HG03354 (cell line): ENCODE results near the gene RAD51B.

ENCODE experiments used
- ATAC-seq: cut with Tn5 transposase; IDR thresholded peaks from one replicate; pipeline ENCODE4 v1.9.1; 2021; ENCODE audit warnings: mild to moderate bottlenecking; ENCODE audit not compliant: unreplicated experiment, poor library complexity, severe bottlenecking

Gene RAD51B

GRCh38 chr14:68493152-68493911 lies 673.8 kb downstream of the RAD51B start:
- ATAC-seq = no peak

DNA sequence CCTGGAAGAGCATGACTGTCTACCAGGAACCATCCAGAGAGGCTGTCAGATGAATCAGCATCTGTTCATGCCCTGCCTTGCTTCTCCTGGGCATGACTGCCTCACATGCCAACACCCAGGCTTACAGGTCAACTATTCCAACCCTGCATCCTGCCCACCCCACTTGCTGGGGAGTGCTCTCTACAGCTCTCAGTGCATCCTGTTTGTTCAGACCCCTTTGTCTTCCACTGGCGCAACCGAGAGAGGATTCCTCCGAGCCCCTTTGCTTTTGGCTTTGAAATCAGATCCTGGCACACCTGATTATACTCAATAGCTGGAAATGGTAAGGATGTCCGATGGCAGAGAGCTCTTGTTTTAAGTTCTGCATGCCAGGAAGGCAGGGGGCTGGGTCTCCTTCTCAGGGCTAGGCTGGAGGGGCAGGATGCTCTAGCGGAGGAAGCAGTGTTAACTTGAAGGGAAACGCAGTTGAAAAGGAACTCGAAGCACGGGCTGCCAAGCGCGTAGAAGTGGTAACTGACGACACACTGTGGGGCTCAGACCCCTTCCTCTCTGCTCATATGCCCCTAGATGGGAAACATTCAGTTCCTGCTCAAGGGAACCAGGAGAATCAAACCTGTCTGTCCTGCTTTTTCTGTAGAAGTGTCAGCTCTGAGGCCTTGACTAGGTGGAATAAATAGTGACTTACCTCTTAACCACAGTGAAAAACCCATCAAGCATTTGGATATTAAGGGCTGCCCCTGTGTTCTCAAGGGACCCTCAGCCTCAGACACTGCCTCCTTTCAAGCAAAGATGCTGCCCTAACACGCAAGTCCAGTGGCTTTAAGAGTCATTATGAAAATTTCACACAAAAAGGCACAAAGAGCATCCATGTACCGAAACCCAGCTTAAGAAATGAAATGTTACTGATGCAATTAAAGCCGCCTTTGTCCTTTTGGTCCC lies 675.8 kb downstream of the RAD51B start:
- peak; percentile 73 for ATAC-seq

DNA sequence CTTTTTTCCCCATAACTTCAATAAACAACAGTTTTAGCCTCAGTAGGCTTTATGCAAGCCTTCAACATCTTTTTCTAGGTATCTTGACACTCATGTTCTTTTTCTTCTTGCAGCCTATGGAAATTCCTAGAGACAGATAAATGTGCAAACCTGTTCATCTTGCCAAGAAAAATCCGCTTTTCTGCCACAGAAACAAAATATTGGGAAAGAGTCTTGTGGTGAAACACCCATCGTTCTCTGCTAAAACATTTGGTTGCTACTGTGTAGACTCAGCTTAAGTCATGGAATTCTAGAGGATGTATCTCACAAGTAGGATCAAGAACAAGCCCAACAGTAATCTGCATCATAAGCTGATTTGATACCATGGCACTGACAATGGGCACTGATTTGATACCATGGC lies 677.4 kb downstream of the RAD51B start:
- ATAC-seq = no peak

GRCh38 chr14:68499451-68499850 lies 679.9 kb downstream of the RAD51B start:
- ATAC-seq = no peak

DNA sequence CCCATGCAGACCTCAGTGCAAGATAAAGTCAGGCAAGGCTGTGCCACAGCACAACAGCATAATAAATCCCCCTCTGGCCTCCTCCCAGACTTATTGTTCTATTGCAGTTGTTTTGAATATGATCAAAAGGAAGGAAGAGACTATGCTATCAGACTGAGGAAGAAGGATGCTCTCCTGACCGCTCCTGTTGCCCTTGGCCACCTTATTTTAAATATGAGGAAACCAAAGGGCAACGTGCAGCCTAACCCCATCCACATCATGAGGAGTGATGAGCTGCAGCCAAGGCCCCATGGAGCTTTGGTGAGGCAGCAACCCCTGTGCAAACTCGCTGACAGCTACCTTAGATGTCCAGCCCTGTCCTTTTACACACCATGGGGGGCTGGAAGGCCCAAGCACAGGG lies 681.6 kb downstream of the RAD51B start:
- no peak for ATAC-seq

GRCh38 chr14:68501614-68502052 lies 682.1 kb downstream of the RAD51B start:
- no peak for ATAC-seq

DNA sequence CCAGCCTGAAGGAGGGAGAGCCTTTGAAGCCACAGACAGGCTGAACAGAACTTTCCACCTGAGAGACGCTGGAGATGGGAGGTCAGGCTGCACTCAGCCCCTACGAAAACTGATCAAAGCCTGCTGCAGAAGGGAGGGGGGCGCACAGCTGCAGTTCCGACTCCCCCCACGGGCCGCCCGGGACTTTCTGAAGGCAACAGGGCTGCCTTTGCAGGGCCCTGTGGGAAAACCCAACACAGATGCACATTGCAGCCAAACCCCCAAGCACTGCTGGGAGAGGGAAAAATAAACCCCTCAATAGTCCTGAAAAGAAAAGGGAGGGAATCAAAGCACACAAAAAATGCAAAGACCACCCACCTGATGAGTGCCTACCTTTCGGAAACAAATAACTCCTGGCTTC lies 682.7 kb downstream of the RAD51B start:
- no peak for ATAC-seq

DNA sequence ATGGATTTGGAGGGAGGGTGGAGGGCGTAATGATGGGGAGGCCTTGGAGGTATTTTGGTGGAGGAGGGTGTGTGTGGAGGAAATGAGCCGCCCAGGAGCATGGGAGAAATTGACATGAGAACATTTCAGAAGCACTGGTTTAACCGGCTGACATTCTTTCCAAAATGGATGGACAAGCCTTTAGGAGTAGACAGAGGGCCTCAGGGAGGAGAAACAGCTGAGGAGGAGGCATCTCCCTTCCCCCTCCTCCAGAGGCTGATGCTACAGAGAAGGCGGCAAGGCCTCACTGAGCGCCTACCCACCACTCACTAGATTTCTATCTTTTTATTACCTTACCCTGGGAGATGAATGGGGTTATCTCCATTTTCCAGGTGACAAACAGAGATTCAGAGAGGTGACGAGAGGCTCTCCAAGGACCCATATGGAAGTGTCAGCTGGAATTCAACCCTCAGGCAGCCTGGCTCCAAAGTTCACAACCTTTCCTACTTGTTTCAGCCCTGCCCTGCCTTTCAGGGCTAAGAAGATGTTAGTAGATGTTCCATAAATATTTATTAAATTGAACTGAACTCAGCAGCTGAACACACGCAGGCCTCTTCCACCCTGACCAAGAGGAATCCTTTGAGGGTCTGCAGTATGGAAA lies 683.7 kb downstream of the RAD51B start:
- no peak for ATAC-seq

DNA sequence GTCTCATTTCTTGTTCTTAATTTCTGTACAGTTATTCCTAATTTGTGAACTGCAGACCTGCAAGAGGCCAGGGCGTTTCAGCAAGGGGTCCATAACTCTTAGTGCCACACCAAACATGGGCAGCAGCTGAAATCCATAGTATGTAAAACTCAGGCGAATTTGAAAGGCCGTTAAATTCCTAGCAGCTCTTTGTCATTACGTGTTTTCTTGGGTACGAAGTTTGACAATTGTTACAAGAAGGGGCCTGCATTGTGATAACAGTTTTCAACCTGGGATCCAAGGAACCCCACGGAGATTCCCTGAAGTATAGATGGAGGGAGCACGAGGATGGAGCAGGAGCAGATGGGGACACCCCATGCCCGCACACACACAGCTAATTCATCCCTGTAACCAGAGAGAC lies 685.3 kb downstream of the RAD51B start:
- no peak for ATAC-seq

DNA sequence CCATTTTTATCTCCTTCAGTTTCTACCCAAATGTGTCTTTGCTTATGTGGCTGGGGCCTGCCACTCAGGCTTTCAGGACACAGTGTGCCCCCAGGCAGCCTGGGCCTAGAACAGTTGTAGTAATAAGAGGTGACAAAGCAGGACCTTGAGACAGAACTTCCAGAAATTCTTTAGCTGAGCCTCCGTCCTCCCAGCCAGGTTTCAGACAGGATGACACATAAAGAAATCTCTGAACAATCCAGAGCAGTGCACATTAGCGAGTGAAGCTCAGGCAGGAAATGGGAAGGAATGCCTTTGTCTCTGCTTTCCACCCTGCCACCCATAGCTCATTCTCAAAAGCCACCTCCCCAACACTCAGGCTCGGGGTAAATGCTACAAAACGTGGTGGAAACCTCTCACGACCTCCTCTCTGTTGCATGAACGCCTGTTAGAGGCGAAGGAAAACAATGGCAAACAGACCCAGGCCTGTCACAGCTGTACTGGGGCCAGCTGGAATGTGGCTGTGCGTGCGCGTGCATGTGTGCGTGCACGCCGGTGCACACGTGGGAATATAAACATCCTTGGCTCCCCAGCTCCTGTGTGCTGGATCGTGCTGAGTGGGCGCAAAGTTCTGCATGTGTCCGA lies 686.6 kb downstream of the RAD51B start:
- ATAC-seq = peak; percentile 33

DNA sequence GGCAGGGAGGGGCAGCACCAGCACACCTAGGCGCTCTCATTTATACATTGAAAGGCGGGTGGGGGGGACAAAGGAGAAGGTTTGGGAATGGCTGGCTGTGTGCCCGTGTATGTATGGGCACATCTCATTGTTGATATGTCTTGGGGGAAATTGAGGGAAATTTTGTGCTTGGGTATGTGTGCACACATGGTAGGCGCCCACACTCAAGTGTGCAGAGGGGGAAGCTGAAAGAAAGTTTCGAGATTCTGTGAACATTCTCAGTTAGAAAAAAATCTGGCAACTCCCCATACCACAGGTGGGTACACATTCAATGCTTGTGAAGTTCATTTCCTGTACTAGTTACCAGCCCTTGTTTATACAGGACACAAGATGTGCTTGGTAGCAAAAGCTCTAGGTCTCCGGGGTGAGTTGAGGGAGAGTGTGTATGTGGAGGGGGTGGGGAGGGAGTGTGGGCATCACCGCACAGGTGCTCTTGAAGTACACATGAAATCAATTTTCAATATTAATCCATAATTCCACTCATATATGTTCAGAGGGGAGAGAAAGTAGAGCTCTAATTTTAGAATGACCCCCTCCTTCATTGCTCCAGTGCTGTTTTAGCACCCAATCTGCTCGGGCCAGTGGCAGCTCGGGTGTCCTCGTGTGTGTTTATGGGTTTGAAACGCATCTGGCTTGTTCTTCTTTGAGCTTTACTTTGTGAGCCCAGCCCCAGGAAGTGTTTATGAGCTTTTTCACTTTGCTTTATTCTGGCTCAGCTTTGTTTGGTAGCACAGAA lies 687.3 kb downstream of the RAD51B start:
- peak; percentile 72 for ATAC-seq

- ATAC-seq = no peak
These were observed 688.0 kb downstream of the RAD51B start for GRCh38 chr14:68507544-68508081.

GRCh38 chr14:68508581-68508980 lies 689.0 kb downstream of the RAD51B start:
- ATAC-seq = no peak

DNA sequence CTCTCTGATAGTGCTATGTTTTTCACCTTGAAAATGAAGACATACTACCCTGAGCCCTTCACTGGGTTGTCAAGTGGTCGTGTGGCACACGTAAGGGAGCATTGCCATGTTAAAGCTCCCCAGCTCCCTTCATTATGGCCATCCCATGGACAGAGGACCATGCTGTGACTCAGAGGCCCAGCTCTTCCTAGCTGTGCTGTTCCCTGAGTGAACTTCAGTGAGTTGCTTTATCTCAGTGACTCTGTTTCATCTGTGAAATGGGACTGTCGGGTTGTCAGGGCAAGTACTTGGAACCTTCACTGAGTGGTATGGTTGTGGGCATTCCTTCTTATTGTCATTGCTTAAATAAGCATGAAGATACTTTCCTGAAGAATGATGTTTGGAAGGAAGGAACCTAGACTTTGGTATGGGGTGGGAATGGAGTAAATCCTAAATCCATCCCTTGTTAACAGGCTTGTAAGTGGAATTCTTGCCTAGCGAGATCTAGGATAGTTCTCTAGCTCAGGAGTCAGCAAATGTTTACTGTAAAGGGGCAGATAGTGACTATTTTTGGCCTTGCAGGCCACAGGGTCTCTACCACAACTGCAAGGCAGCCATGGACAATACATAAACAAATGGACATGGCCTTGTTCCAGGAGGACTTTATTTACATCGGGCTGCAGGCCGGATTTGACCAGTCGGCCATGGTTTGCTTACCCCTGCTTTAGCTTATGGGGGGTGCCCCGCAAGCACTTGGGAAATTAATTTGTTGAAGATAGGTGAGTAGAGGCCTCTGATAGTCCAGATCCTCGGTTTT lies 689.8 kb downstream of the RAD51B start:
- ATAC-seq = no peak

DNA sequence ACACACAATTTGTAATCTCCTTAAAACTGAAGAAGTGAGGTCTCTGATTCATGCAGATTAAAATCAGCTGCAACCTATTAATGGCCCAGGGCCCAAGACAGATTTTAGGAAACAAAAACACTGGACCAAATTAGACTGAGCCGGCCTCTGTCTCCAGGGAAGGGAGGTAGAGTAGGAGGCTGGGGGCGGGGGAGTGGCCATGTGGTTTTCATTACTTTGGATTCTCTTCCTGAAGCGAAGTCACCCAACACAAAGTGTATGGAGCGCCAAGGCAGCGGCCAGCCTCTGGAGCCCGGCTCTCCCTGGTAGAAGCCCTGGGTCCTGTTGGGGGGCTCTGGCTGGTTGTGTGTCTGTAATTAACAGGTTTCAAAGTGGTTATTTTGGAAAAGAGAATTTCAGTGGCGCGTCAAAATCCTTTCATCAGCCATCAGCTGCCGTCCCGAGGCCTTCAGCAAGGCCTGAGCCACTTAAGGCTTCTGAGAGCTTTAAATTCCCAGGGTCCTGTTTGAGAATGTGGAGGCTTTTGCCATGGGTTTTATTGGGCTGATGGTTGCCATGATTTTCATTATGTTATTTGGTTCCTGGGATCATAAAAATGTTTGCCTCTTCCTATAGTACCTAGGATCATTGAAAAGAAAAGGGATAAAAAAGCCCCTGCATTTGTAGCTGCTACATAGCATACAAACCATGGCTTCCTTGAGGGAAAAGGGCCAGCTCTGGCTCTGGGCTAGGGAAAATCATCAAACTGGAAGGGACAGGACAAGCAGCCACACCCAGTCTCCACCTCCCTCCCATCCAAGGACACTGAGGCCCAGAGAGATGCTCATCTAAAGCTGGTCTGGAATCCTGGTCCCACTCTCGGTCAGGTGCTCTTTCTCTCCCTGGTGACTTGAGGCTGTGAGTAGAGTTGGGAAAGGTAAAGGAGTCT lies 690.9 kb downstream of the RAD51B start:
- ATAC-seq = no peak

GRCh38 chr14:68511129-68512047 lies 691.8 kb downstream of the RAD51B start:
- no peak for ATAC-seq
